SK-N-SH treated with all-trans-retinoic acid at 6 μM for 48 hours (cell line): ENCODE data around the gene SEC24A.
"Not testable (repeated sequence)": the region's sequence is repeated elsewhere in the genome, so short reads cannot be mapped to it uniquely, and the experiment has no call there.

Experiments
- CSDC2 ChIP-seq: fragments of 250-450 bp; sonication (Bioruptor Pico); IDR thresholded peaks from 2 replicates; pipeline ENCODE4 v1.5.0; 2020; ENCODE audit warnings: mild to moderate bottlenecking, moderate library complexity
- GLIS3 ChIP-seq: fragments of 250-450 bp; sonication (Bioruptor Pico); IDR thresholded peaks from 2 replicates; pipeline ENCODE4 v1.5.0; 2020; ENCODE audit warnings: mild to moderate bottlenecking, moderate library complexity
- PATZ1 ChIP-seq: fragments of 250-450 bp; sonication (Bioruptor Pico); IDR thresholded peaks from 2 replicates; pipeline ENCODE4 v1.8.0; 2020; ENCODE audit warnings: mild to moderate bottlenecking, moderate library complexity, borderline replicate concordance
- POU6F1 ChIP-seq: fragments of 250-450 bp; sonication (Bioruptor Pico); IDR thresholded peaks from 2 replicates; pipeline ENCODE4 v1.8.0; 2021; ENCODE audit warnings: low read depth, mild to moderate bottlenecking, moderate library complexity, borderline replicate concordance
- ZFP30 ChIP-seq: fragments of 450-650 bp; formaldehyde crosslinking; IDR thresholded peaks from 2 replicates; pipeline ENCODE4 v1.5.0; 2022; ENCODE audit warnings: mild to moderate bottlenecking, moderate library complexity
- ZNF8 ChIP-seq: fragments of 450-650 bp; formaldehyde crosslinking; IDR thresholded peaks from 2 replicates; pipeline ENCODE4 v1.5.0; 2020; ENCODE audit warnings: mild to moderate bottlenecking, moderate library complexity
- TF ChIP-seq, protein P1 (sequence below): fragments of 250-450 bp; sonication (Bioruptor Pico); IDR thresholded peaks from 2 replicates; pipeline ENCODE4 v1.5.1; 2020; ENCODE audit warnings: low read depth, mild to moderate bottlenecking, moderate library complexity

DNA sequence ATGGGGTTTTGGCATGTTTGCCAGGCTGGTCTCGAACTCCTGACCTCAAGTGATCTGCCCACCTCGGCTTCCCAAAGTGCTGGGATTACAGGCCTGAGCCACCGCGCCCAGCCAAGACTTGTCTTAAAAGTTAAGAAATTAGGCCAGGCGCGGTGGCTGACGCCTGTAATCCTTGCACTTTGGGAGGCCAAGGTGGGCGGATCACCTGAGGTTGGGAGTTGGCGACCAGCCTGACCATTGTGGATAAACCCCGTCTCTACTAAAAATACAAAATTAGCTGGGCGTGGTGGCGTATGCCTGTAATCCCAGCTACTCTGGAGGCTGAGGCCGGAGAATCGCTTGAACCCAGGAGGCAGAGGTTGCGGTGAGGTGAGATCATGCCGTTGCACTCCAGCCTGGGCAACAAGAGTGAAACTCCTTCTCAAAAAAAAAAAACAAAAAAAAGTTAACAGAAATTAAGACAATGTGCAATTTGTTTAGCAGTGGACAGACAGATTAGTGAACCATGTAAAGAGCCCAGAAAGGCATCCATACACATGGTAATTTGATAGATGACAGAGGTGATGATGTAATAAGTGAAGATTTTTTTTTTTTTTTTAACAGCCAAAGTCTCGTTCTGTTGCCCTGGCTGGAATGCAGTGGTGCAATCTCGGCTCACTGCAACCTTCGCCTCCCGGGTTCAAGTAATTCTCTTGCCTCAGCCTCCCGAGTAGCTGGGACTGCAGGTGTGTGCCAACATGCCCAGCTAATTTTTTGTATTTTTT lies 119.1 kb downstream of the SEC24A start:
- not testable (repeated sequence) for TF ChIP-seq ZNF8 (CRISPR knock-in tag); PATZ1 (CRISPR knock-in tag); ZFP30 (CRISPR knock-in tag); CSDC2 (CRISPR knock-in tag); POU6F1 (CRISPR knock-in tag); GLIS3
- TF ChIP-seq, protein P1, sequence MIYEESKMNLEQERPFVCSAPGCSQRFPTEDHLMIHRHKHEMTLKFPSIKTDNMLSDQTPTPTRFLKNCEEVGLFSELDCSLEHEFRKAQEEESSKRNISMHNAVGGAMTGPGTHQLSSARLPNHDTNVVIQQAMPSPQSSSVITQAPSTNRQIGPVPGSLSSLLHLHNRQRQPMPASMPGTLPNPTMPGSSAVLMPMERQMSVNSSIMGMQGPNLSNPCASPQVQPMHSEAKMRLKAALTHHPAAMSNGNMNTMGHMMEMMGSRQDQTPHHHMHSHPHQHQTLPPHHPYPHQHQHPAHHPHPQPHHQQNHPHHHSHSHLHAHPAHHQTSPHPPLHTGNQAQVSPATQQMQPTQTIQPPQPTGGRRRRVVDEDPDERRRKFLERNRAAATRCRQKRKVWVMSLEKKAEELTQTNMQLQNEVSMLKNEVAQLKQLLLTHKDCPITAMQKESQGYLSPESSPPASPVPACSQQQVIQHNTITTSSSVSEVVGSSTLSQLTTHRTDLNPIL (CRISPR knock-in tag): not testable (repeated sequence)
